HCT116 (cell line): ENCODE results near the gene ERBIN. TPM values are rescaled to one million over a fixed set of nuclear protein-coding genes. Genes with fewer than 3 reads are reported as not detected.

Experiments
- ATAC-seq: fragments of 200-7000 bp; cut with Tn5 transposase; 2 replicates; pipeline ENCODE4 v1.9.1; 2020; ENCODE audit warnings: mild to moderate bottlenecking, moderate library complexity
- BruUV-seq: library from RNA; stranded (reverse); fragments of 400-500 nt; replicated peaks from 2 replicates; lab custom pipeline; 2021; lab: Mats Ljungman, UMichigan
- CTCF ChIA-PET: fragments of 300-600 bp; sonication (Branson Sonifier 250); formaldehyde crosslinking; loops from one replicate; lab custom pipeline; 2021; ENCODE audit warnings: antibody characterized with exemption; lab: Charles Lee
- POLR2A ChIA-PET: fragments of 300-600, 350-600 bp; sonication (Branson Sonifier 250); formaldehyde crosslinking; loops from one replicate; lab custom pipeline; 2021; ENCODE audit warnings: antibody characterized with exemption; lab: Charles Lee
- RAD21 ChIA-PET, 2 experiments: fragments of 300-600 bp; sonication (Branson Sonifier 250); formaldehyde crosslinking; loops; one replicate each; lab custom pipeline; 2023; ENCODE audit warnings: low total read pairs in 2 of 2; ENCODE audit not compliant: uncharacterized antibody in 2 of 2, unreplicated experiment in 2 of 2, low non-redundant PET in 1 of 2; lab: Charles Lee
- DNase-seq: peaks from one replicate; pipeline ENCODE4 v3.0.0-alpha.2; 2010; ENCODE audit warnings: low read depth, low spot score
- H2AFZ ChIP-seq: fragments of 200-600 bp; shearing (Covaris generic), sonication (generic); 2 replicates; pipeline ENCODE4 v1.6.1; 2017; ENCODE audit warnings: low read depth, mixed run types, mixed read lengths, antibody characterized with exemption, low read length; ENCODE audit not compliant: poor library complexity, severe bottlenecking
- H3K27ac ChIP-seq: 2 replicates; pipeline ENCODE4 v1.5.1; 2012; ENCODE audit warnings: low read depth, low read length
- H3K27me3 ChIP-seq: fragments of 200-600 bp; sonication (generic); 2 replicates; pipeline ENCODE4 v1.6.1; 2016; ENCODE audit warnings: mixed run types, low read length, mixed read lengths; ENCODE audit not compliant: insufficient read depth
- H3K36me3 ChIP-seq, 2 experiments: fragments of 200-500 bp in 1 of 2; fragments of 200-600 bp in 1 of 2; sonication (Bioruptor generic) in 1 of 2; sonication (generic) in 1 of 2; 2 replicates each; pipeline versions ENCODE4 v1.5.1 to v1.6.1; 2014 to 2016; ENCODE audit warnings: low read length in 2 of 2, inconsistent platforms in 1 of 2, mixed read lengths in 1 of 2, mixed run types in 1 of 2; ENCODE audit not compliant: insufficient read depth in 2 of 2, control insufficient read depth in 1 of 2
- H3K4me1 ChIP-seq, 2 experiments: fragments of 200-600 bp in 1 of 2; sonication (generic) in 1 of 2; 2 replicates each; pipeline versions ENCODE4 v1.5.1 to v1.6.1; 2012 to 2017; ENCODE audit warnings: low read length in 2 of 2, inconsistent platforms in 1 of 2, mild to moderate bottlenecking in 1 of 2, mixed read lengths in 1 of 2, mixed run types in 1 of 2, moderate library complexity in 1 of 2; ENCODE audit not compliant: insufficient read depth in 2 of 2, control insufficient read depth in 1 of 2
- H3K4me2 ChIP-seq: fragments of 200-600 bp; sonication (generic); 2 replicates; pipeline ENCODE4 v1.6.1; 2017; ENCODE audit warnings: mixed run types, low read length, mixed read lengths
- H3K4me3 ChIP-seq, 2 experiments: fragments of 200-600 bp in 1 of 2; sonication (generic) in 1 of 2; replicated peaks in 1 of 2; 2 replicates each; pipeline ENCODE4 v1.5.1; 2011 to 2016; ENCODE audit warnings: low read length in 2 of 2, control low read depth in 1 of 2, low read depth in 1 of 2, mild to moderate bottlenecking in 1 of 2, mixed read lengths in 1 of 2, mixed run types in 1 of 2
- H3K79me2 ChIP-seq: fragments of 200-600 bp; sonication (generic); 2 replicates; pipeline ENCODE4 v1.6.1; 2017; ENCODE audit warnings: mild to moderate bottlenecking, mixed run types, low read length, moderate library complexity, mixed read lengths; ENCODE audit not compliant: insufficient read depth
- H3K9ac ChIP-seq: fragments of 200-600 bp; sonication (generic); 2 replicates; pipeline ENCODE4 v1.6.1; 2016; ENCODE audit warnings: low read length, mixed read lengths
- H3K9me2 ChIP-seq: fragments of 200-600 bp; sonication (generic), shearing (Covaris generic); 2 replicates; pipeline ENCODE4 v1.6.1; 2017; ENCODE audit warnings: mixed run types, mild to moderate bottlenecking, moderate library complexity; ENCODE audit not compliant: insufficient read depth
- H3K9me3 ChIP-seq, 2 experiments: fragments of 200-500 bp in 1 of 2; fragments of 200-600 bp in 1 of 2; sonication (Bioruptor generic) in 1 of 2; sonication (generic) in 1 of 2; 2 replicates each; pipeline ENCODE4 v1.6.1; 2014 to 2017; ENCODE audit warnings: low read length in 2 of 2, mixed read lengths in 2 of 2, inconsistent platforms in 1 of 2, low read depth in 1 of 2, mild to moderate bottlenecking in 1 of 2, mixed run types in 1 of 2, moderate library complexity in 1 of 2; ENCODE audit not compliant: control insufficient read depth in 1 of 2, insufficient read depth in 1 of 2
- H4K20me1 ChIP-seq: fragments of 200-600 bp; sonication (generic), shearing (Covaris generic); 2 replicates; pipeline ENCODE4 v1.6.1; 2017; ENCODE audit warnings: mixed run types, mild to moderate bottlenecking, moderate library complexity; ENCODE audit not compliant: insufficient read depth
- CBX3 ChIP-seq: IDR thresholded peaks from 2 replicates; pipeline ENCODE4 v1.6.1; 2012; ENCODE audit warnings: low read depth
- CEBPB ChIP-seq: IDR thresholded peaks from 2 replicates; pipeline ENCODE4 v1.6.1; 2012; ENCODE audit warnings: low read depth
- ELF1 ChIP-seq: IDR thresholded peaks from 2 replicates; pipeline ENCODE4 v1.6.1; 2012; ENCODE audit warnings: low read depth, borderline replicate concordance
- EZH2phosphoT487 ChIP-seq: fragments of 200-600 bp; IDR thresholded peaks from 2 replicates; pipeline ENCODE4 v1.6.1; 2018; ENCODE audit warnings: antibody characterized with exemption, borderline replicate concordance
- JUND ChIP-seq: IDR thresholded peaks from 2 replicates; pipeline ENCODE4 v1.6.1; 2012
- POLR2A ChIP-seq: IDR thresholded peaks from 2 replicates; pipeline ENCODE4 v1.7.0; 2011; ENCODE audit warnings: borderline replicate concordance; ENCODE audit not compliant: insufficient read depth, insufficient read length; ENCODE audit errors: extremely low read depth
- POLR2AphosphoS5 ChIP-seq: IDR thresholded peaks from 2 replicates; pipeline ENCODE4 v1.6.1; 2011; ENCODE audit warnings: mild to moderate bottlenecking, low read depth, low read length, moderate library complexity
- RAD21 ChIP-seq: IDR thresholded peaks from 2 replicates; pipeline ENCODE4 v1.6.1; 2012; ENCODE audit warnings: low read depth, mild to moderate bottlenecking
- SIN3A ChIP-seq: IDR thresholded peaks from 2 replicates; pipeline ENCODE4 v1.6.1; 2012; ENCODE audit warnings: low read depth
- SP1 ChIP-seq: IDR thresholded peaks from 2 replicates; pipeline ENCODE4 v1.6.1; 2012; ENCODE audit warnings: low read depth
- SRF ChIP-seq: IDR thresholded peaks from 2 replicates; pipeline ENCODE4 v1.6.1; 2012; ENCODE audit warnings: low read depth
- ZBTB33 ChIP-seq: IDR thresholded peaks from 2 replicates; pipeline ENCODE4 v1.6.1; 2011; ENCODE audit warnings: mild to moderate bottlenecking, low read length, moderate library complexity; ENCODE audit not compliant: insufficient replicate concordance; ENCODE audit errors: extremely low read depth
- ZFX ChIP-seq: fragments of 450-650 bp; IDR thresholded peaks from 2 replicates; pipeline ENCODE4 v1.6.1; 2017
- ZNF274 ChIP-seq: fragments of 200-500 bp; sonication (Bioruptor generic); IDR thresholded peaks from 2 replicates; pipeline ENCODE4 v1.6.1; 2014; ENCODE audit warnings: mild to moderate bottlenecking, low read depth, low read length, inconsistent platforms
- intact Hi-C: fragments of 100-400 bp; cut with micrococcal nuclease; formaldehyde crosslinking; loops from 2 replicates; pipeline ENCODE4 v1.10.0; 2022
- total RNA-seq: library from RNA; stranded (reverse); gene quantifications from one replicate; pipeline ENCODE4 v1.2.1, GENCODE V29; 2021; ENCODE audit not compliant: unreplicated experiment
- TF ChIP-seq, protein P1 (sequence below), 3 experiments: fragments of 200-600 bp in 1 of 3; sonication (generic) in 1 of 3; IDR thresholded peaks in 2 of 3; conservative IDR thresholded peaks in 1 of 3; 2 replicates each; pipeline ENCODE4 v1.5.1; 2012 to 2017; ENCODE audit warnings: low read depth in 2 of 3, low read length in 2 of 3, antibody characterized with exemption in 1 of 3, borderline replicate concordance in 1 of 3, control low read depth in 1 of 3, mild to moderate bottlenecking in 1 of 3, mixed read lengths in 1 of 3, mixed run types in 1 of 3, moderate library complexity in 1 of 3; ENCODE audit not compliant: insufficient read depth in 1 of 3
- TF ChIP-seq, protein P2 (sequence below): IDR thresholded peaks from 2 replicates; pipeline ENCODE4 v1.6.1; 2012

ERBIN gene
- total RNA-seq, 1 experiment from 2014 or later, result 57.4 TPM

DNA sequence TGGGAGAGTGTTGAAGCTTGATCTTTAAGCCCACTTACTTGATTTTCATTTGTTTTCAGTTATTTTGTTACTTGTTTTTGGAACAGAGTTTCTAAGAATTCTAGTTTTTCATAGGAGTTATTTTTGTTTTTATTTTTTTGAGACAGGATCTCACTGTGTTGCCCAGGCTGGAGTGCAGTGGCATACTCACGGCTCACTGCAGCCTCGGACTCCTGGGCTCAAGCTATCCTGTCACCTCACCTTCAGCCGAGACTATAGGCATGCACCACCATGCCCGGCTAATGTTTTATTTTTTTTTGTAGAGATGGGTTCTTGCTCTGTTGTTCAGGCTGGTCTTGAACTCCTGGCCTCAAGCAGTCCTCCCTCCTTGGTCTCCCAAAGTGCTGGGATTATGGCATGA lies 6.3 kb downstream of the ERBIN start:
- Histone ChIP-seq H3K9me2 (no peaks in the 10 kb centered on the region), H3K4me3 (no peak overlapping the region), H3K27ac (no peak overlapping the region), H3K4me2 (peak overlapping the region; percentile 42; the same call in 1 of the 2 replicates), H3K36me3 (no peaks in the 10 kb centered on the region), H4K20me1 (peaks cover 14% of the 10 kb centered on the region; the same call in 1 of the 2 replicates), H2AFZ (no peak overlapping the region), H3K79me2 (peaks cover 98% of the 10 kb centered on the region), H3K9ac (no peak overlapping the region), H3K4me1 (peaks cover 32 to 72% of the 10 kb centered on the region in 2 experiments), H3K27me3 (no peaks in the 10 kb centered on the region), H3K9me3 (no peaks in the 10 kb centered on the region)
- BruUV-seq, result no TSS peak
- CTCF ChIA-PET, result no interaction called here
- no peak for DNase-seq
- intact Hi-C loops, result no loop called here
- no peak for ATAC-seq
- RAD21 ChIA-PET, result no interaction called here
- POLR2A ChIA-PET, result no interaction called here
- no peak for TF ChIP-seq ELF1
- no peak for TF ChIP-seq ZBTB33
- TF ChIP-seq, protein P1, sequence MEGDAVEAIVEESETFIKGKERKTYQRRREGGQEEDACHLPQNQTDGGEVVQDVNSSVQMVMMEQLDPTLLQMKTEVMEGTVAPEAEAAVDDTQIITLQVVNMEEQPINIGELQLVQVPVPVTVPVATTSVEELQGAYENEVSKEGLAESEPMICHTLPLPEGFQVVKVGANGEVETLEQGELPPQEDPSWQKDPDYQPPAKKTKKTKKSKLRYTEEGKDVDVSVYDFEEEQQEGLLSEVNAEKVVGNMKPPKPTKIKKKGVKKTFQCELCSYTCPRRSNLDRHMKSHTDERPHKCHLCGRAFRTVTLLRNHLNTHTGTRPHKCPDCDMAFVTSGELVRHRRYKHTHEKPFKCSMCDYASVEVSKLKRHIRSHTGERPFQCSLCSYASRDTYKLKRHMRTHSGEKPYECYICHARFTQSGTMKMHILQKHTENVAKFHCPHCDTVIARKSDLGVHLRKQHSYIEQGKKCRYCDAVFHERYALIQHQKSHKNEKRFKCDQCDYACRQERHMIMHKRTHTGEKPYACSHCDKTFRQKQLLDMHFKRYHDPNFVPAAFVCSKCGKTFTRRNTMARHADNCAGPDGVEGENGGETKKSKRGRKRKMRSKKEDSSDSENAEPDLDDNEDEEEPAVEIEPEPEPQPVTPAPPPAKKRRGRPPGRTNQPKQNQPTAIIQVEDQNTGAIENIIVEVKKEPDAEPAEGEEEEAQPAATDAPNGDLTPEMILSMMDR (IDR thresholded peaks at IDR 0.05 in 2 of 3, conservative IDR thresholded peaks at IDR 0.05 in 1 of 3; ENCODE audit: borderline replicate concordance in 1 of 3, insufficient read depth in 1 of 3, low read depth in 2 of 3, low read length in 2 of 3), result no peak
- TF ChIP-seq RAD21, result no peak
- no peak for TF ChIP-seq CEBPB
- TF ChIP-seq SP1, result no peak
- no peak for TF ChIP-seq JUND
- TF ChIP-seq EZH2phosphoT487, result no peak
- no peak for TF ChIP-seq ZNF274
- TF ChIP-seq SRF, result no peak
- TF ChIP-seq, protein P2, sequence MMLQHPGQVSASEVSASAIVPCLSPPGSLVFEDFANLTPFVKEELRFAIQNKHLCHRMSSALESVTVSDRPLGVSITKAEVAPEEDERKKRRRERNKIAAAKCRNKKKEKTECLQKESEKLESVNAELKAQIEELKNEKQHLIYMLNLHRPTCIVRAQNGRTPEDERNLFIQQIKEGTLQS, result no peak
- no peak for TF ChIP-seq CBX3
- no peak for TF ChIP-seq POLR2AphosphoS5
- no peak for TF ChIP-seq POLR2A
- no peak for TF ChIP-seq SIN3A
- no peak for TF ChIP-seq ZFX
